NT2/D1 (cell line): ENCODE data around the gene ITGA1.

Source experiments
- SUZ12 ChIP-seq: IDR thresholded peaks from 2 replicates; pipeline ENCODE4 v1.6.1; 2011; ENCODE audit not compliant: insufficient read length, insufficient read depth; ENCODE audit errors: extremely low read depth
- YY1 ChIP-seq: IDR thresholded peaks from 2 replicates; pipeline ENCODE4 v1.6.1; 2011; ENCODE audit not compliant: insufficient read length, insufficient read depth
- ZNF274 ChIP-seq: IDR thresholded peaks from 2 replicates; pipeline ENCODE4 v1.6.1; 2011; ENCODE audit warnings: mild to moderate bottlenecking, low read depth, low read length

- TF ChIP-seq YY1 (no peak), ZNF274 (no peak), SUZ12 (no peak)
Observed at GRCh38 chr5:52981507-52981906, 193.8 kb downstream of the ITGA1 start.
